OCI-LY7 (cell line): Measurements from ENCODE around the gene WNT9B.
"Not testable (repeated sequence)": the region's sequence is repeated elsewhere in the genome, so short reads cannot be mapped to it uniquely, and the experiment has no call there.

Experiments
- EZH2phosphoT487 ChIP-seq: fragments of 200-600 bp; sonication (generic); IDR thresholded peaks from 2 replicates; pipeline ENCODE4 v1.6.1; 2018; ENCODE audit warnings: low read depth, borderline replicate concordance, mild to moderate bottlenecking, mixed run types, antibody characterized with exemption, low read length, moderate library complexity, mixed read lengths
- TF ChIP-seq, protein P1 (sequence below): fragments of 200-600 bp; sonication (generic); conservative IDR thresholded peaks from 2 replicates; pipeline ENCODE4 v1.5.1; 2014; ENCODE audit warnings: mild to moderate bottlenecking, antibody characterized with exemption, low read length, moderate library complexity, mixed read lengths

DNA sequence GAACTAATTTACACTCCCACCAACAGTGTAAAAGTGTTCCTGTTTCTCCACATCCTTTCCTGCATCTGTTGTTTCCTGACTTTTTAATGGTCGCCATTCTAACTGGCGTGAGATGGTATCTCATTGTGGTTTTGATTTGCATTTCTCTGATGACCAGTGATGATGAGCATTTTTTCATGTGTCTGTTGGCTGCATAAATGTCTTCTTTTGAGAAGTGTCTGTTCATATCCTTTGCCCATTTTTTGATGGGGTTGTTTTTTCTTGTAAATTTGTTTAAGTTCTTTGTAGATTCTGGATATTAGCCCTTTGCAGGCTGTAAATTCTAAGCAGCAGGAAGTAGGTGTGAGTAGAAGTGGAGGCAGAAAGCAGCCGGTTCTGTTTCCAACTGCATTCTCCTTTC is 10.8 kb upstream of the WNT9B start:
- TF ChIP-seq, protein P1, sequence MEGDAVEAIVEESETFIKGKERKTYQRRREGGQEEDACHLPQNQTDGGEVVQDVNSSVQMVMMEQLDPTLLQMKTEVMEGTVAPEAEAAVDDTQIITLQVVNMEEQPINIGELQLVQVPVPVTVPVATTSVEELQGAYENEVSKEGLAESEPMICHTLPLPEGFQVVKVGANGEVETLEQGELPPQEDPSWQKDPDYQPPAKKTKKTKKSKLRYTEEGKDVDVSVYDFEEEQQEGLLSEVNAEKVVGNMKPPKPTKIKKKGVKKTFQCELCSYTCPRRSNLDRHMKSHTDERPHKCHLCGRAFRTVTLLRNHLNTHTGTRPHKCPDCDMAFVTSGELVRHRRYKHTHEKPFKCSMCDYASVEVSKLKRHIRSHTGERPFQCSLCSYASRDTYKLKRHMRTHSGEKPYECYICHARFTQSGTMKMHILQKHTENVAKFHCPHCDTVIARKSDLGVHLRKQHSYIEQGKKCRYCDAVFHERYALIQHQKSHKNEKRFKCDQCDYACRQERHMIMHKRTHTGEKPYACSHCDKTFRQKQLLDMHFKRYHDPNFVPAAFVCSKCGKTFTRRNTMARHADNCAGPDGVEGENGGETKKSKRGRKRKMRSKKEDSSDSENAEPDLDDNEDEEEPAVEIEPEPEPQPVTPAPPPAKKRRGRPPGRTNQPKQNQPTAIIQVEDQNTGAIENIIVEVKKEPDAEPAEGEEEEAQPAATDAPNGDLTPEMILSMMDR = not testable (repeated sequence)
- TF ChIP-seq EZH2phosphoT487 = not testable (repeated sequence)
